ENCODE data around the gene SMIM36.
"Not testable (repeated sequence)": the region's sequence is repeated elsewhere in the genome, so short reads cannot be mapped to it uniquely, and the experiment has no call there.

Gene SMIM36

GRCh38 chr17:55454906-55455474 lies 56.3 kb downstream of the SMIM36 start:
- DNase-seq (ENCODE audit: low read depth in 2 of 2), result no peak

- DNase-seq (ENCODE audit: low read depth in 2 of 2), result no peak
These were observed 57.3 kb downstream of the SMIM36 start for GRCh38 chr17:55453839-55454557.

GRCh38 chr17:55452139-55452790 lies 59.0 kb downstream of the SMIM36 start:
- DNase-seq (ENCODE audit: low read depth in 2 of 2), result no peak

- no peak for DNase-seq (ENCODE audit: low read depth in 2 of 2)
These were observed 59.5 kb downstream of the SMIM36 start for GRCh38 chr17:55451758-55452138.

- DNase-seq (ENCODE audit: low read depth in 2 of 2), result no peak
These were observed 60.0 kb downstream of the SMIM36 start for GRCh38 chr17:55451203-55451641.

GRCh38 chr17:55450232-55450825 lies 60.9 kb downstream of the SMIM36 start:
- DNase-seq (ENCODE audit: low read depth in 2 of 2), result no peak

- no peak for DNase-seq (ENCODE audit: low read depth in 2 of 2)
These were observed 62.6 kb downstream of the SMIM36 start for GRCh38 chr17:55448681-55449080.

- no peak for DNase-seq (ENCODE audit: low read depth in 2 of 2)
These were observed 64.6 kb downstream of the SMIM36 start for GRCh38 chr17:55446581-55447205.

GRCh38 chr17:55446004-55446403 lies 65.2 kb downstream of the SMIM36 start:
- not testable (repeated sequence) for DNase-seq (ENCODE audit: low read depth in 2 of 2)

- no peak for DNase-seq (ENCODE audit: low read depth in 2 of 2)
These were observed 66.5 kb downstream of the SMIM36 start for GRCh38 chr17:55444471-55445441.

GRCh38 chr17:55443904-55444303 lies 67.3 kb downstream of the SMIM36 start:
- DNase-seq (ENCODE audit: low read depth in 2 of 2), result no peak

GRCh38 chr17:55442953-55443683 lies 68.1 kb downstream of the SMIM36 start:
- no peak for DNase-seq (ENCODE audit: low read depth in 2 of 2)

- no peak for DNase-seq (ENCODE audit: low read depth in 2 of 2)
These were observed 68.8 kb downstream of the SMIM36 start for GRCh38 chr17:55442462-55442861.

- DNase-seq (ENCODE audit: low read depth in 2 of 2), result no peak
These were observed 69.7 kb downstream of the SMIM36 start for GRCh38 chr17:55441544-55441943.

- no peak for DNase-seq (ENCODE audit: low read depth in 2 of 2)
These were observed 70.9 kb downstream of the SMIM36 start for GRCh38 chr17:55440391-55440790.

- no peak for DNase-seq (ENCODE audit: low read depth in 2 of 2)
These were observed 74.1 kb downstream of the SMIM36 start for GRCh38 chr17:55437159-55437605.

- DNase-seq (ENCODE audit: low read depth in 2 of 2), result no peak
These were observed 74.8 kb downstream of the SMIM36 start for GRCh38 chr17:55436224-55437158.

GRCh38 chr17:55435408-55435807 lies 75.8 kb downstream of the SMIM36 start:
- DNase-seq (ENCODE audit: low read depth in 2 of 2), result no peak

- DNase-seq (ENCODE audit: low read depth in 2 of 2), result no peak
These were observed 76.5 kb downstream of the SMIM36 start for GRCh38 chr17:55434721-55435120.

All from stimulated activated CD8-positive, alpha-beta memory T cell treated with anti-CD3 and anti-CD28 coated beads, Interleukin-15, amount 100 ng/mL, for 4 hours (primary cell).